GM04503 (cell line): ENCODE data around the gene CLIC1.

Experiments used
- DNase-seq: peaks from one replicate; pipeline ENCODE4 v3.0.0-alpha.2; 2012; ENCODE audit warnings: low read depth

The CLIC1 gene

DNA sequence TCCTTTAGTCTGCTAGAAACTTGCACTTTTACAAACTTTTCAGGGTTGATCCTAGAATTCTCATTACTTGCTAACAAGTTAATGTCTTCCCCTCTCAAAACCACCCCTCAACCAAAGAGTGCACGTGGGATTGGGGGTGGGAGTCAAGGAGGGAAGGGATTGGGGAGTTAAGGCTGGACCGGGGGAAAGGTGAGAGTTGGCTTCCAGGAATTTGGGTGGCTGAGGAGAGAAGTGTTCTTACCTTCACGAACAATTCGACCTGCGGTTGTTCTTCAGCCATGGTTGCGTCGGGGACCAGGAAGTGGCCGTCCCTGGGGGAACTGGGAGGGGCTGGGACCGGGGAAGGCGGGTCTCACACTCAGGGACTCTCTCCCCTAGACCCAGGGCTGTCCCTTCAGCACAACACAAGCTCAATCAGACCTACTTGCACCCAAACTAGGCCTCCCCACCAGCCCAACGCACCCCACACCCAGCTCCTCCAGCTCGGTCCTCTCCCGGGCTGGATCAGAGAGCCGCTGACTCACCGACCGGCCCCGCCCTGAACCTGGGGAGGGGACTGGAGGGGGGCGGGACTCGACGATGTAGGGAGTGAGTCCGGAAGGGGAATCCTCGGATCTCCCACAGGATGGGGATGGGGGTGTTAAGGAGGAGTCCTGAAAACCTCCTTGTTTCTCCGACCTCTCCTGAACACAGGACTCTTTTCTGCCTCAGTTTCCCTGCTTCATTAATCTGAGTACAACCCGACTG, at the start of gene CLIC1:
TSS of gene CLIC1 (minus strand) at position 510 of the 747 bp plus-strand sequence. CDS start at position 280, 230 bp downstream.
- no peak for DNase-seq

DNA sequence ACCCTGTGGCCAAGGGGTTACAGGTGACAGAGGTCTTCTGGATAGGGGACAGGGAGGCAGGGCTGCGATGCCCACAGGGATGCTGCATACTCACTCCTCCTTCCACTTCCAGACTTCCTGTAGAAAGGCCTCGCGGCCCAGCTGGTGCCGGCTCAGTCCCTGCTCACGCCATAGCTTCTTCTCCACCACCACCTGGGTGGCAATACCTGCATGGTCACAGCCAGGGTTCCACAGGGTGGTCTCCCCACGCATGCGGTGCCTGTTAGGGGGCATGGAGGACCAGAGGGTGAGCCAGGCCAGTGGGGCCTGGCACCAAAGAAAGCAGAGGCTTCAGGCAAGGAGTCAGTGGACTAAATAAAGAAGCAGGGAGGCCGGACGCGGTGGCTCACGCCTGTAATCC, 49.1 kb upstream of the CLIC1 start:
- DNase-seq, result no peak

DNA sequence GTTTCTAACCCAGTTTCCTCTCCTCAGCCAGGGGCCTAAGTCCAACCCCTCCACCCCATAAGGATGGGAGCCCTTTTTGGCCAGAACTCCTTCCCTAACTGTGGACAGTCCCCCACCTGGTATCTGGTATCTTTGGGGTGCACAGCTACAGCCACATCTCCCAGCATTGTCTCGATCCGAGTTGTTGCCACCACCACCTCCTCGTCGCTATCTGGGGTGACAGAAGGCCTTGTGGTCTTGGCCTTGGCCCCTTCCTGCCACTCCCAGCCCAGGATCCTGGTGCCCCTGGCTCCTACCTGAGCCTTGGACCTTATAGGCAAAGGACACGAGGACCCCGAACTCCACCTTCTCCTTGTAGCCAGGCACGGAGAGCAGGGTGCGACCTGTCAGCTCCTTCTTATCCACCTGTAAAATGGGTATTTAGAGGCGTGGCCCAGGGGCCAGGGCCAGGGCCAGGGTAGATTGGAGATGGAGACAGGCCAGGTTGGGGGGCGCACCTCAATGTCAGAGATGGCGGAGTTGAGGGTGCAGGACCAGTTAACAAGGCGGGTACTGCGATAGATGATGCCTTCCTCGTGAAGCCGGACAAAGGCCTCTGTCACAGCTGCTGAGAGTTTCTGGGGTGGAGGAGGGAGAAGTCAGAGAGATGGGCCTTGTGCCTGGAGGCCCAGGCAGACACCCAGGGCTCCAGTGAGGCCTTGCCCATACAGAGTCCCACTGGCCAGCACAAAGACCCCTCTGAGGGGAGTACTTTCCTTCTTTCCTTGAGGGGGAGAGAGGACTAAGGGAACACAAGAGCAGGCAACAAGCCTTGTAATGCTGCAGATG, 48.0 kb upstream of the CLIC1 start:
- no peak for DNase-seq

DNA sequence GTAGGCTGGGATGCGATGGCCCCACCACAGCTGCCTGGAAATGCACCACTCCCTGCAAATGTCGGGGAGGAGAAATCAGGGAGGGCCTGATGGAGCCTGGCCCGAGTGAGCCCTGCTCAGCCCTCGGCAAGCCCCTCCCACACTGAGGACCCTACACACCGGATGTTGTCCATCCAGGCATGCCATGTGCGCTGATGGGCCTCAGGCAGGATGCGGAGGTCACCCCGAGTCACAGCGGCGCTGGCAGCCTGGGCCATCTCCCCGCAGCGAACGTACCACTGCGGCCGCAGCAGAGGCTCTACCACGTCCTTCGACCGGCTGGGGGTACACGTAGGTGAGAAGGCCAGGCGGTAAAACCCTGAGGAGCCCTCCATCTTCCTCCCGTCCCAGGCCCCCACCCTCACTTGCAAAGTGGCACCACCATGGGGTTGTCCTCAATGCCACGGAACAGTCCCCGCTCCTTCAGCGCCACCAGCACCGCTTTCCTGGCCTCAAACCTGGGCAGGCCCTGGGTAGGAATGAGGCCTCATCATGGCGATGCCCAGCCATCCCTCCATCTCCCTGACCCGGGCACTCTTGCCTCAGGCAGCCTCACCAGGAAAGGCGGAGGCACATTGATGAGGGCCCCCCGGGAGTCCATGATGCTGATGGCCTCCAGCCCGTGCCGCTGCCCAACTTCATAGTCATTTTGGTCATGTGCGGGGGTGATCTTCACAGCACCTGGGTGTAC, 46.0 kb upstream of the CLIC1 start:
- DNase-seq, result no peak

DNA sequence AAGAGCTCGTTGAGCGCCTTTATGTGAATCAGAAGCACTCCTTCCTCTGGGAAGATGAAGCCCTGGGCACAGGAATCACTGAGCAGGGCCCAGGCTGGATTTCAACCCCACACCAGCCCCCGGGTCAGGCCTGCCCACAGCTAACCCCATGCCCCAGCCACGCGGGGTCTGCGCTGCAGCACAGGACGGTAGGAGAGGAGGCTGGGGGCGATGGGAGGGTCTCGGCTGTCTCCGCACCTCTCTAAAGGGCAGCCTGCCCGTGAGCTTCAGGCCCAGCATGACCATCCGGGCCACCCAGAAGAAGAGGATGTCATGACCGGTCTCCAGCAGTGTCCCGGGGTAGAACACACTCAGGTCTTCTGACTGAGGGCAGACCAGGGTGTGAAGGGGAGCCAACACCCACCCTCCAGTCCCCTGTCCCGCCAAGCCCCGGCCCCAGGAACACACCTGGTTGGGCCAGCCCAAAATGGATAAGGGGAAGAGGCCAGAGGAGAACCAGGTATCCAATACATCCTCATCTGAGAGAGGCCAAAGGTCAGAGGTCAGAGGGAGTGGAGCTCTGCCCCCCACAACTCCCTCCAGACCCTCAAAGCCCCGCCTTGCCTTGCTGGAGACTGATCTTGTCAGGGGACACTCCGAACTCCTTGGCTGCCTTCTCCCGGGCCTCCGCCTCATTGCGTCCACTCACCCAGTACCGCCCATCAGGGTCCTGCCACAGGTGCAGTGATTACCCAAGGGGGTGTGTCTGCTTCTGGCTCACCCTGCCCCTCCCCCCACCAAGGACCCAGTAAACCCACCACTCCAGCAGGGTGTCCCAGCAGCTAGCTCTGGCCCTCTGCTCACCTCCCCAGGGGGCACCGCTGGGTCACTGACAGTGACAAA, 45.2 kb upstream of the CLIC1 start:
- no peak for DNase-seq

DNA sequence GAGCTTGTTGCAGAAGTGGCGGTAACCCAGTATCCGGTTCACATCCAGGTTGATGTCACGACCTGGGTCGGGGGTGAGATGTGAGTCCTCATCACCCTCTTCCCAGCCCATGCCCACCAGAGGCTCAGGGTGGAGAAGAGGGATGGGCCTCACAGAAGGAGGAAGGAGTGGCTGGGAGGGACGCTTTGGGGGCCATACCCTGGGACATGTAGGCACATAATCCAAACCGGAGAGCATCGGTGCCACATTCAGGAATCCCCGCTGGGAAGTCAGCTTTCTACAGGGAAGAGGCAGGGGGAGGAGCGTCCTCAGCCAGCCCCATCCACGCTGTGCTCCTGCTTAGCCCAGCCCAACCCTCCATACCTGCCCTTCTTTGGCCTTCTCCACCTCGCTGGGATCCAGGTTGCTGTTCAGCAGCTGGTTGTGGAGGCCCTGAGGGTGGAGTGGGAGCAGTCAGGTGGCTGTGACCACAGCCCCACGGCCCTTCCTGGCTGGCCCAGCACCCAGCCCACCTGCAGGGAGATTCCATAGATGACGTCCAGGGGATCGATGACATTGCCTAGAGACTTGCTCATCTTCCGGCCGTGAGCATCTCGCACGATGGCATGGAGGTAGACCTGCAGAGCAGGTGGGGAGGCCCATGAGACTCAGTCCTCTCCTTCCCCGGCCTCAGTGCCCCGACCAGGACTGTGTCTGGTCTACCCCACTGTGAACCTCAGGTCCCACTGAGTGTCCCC, 44.3 kb upstream of the CLIC1 start:
- DNase-seq, result no peak

DNA sequence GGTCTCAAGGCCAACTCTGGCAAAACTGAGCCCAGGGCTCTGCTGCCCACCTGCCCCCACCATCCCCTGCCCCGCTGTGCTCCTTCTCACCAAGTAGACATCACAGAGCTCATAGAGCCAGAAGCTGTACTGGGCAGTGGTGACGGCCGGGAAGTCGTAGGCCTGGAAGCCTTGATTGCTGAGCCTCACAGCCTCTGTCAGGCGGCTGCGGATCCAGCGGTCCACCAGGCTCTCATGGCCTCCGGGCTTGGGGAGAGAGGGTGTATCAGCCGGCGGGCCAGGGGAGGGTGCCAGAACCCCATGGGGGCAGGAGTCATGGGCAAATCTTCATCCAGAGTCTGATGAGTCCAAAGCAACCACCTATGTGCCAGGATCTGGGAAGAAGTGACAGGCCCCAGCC, 43.6 kb upstream of the CLIC1 start:
- DNase-seq, result no peak

DNA sequence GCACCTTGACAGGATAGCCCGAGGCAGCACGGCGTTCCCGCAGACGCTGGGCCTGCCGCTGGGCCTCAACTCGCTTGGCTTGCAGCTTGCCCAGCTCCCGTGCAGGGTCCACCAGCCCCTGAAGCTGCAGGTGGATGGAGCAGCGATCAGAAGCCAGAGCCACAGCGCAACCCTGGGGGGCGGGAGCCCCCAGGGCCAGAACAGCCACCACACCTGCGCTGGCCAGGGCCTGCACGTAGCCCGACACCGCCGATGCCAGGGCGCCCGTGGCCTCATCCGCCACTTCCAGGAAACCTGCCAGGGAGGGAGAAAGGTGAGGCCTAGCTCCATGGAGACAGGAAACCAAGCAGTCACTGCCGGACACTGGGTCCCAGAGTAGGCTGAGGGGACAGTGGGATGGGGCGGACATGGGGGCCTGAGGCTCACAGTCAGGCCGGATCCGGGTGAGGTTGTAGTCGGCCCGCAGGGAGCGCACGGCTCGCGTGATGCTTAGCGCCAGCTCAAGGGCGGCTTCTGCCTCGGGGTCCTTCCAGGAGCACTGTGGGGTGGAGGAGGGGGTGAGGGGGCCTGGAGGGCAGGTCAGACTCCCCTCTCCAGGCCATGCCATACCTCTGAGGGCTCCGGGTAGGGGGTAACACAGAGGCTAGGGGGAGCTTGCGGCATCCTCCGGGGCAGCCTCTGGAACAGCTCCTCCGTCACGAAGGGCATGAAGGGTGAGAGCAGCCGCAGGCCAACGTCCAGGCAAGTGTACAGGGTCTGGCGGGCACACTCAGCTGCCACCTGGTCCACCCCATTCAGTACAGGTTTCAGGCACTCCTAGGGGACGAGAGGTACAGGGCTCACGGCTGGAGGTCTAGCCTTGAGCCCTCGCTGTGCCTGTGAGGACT, 42.9 kb upstream of the CLIC1 start:
- no peak for DNase-seq

DNA sequence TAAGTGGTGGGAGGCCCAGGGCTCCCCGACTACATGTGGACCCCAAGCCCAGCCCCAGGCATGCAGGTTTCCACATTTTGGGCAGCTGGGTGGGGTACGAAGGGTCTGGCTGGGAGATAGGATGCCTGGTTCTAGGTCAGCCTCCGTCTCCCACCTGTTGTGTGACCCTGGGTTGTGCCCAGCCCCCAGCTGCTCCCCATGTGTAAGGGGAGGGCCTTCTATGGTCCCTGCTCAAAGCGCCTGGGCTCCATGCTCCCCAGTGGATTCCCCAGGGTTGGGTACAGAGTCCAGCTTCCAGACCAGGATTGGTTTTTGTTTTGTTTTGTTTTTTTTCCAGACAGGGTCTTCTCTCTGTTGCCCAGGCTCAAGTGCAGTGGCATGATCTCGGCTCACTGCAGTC, 41.9 kb upstream of the CLIC1 start:
- DNase-seq, result no peak

DNA sequence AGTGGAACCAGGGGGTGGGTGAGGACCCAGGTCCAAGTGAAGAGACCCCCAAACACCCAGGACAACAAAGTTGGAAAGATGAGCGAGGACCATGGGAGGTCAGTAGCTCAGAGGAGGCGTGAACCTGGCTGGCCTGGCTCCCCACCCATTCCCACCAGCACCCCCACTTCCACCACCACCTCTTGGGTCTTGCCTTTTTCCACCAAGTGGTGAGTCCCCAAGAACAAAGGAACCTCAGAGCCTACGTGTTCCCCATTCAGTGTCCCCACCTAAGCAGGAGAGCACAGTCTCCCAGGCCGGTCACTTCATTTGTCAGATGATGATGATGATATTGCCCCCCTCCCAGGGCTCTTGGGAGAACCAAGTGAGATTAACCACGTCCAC, 41.3 kb upstream of the CLIC1 start:
- DNase-seq, result no peak

DNA sequence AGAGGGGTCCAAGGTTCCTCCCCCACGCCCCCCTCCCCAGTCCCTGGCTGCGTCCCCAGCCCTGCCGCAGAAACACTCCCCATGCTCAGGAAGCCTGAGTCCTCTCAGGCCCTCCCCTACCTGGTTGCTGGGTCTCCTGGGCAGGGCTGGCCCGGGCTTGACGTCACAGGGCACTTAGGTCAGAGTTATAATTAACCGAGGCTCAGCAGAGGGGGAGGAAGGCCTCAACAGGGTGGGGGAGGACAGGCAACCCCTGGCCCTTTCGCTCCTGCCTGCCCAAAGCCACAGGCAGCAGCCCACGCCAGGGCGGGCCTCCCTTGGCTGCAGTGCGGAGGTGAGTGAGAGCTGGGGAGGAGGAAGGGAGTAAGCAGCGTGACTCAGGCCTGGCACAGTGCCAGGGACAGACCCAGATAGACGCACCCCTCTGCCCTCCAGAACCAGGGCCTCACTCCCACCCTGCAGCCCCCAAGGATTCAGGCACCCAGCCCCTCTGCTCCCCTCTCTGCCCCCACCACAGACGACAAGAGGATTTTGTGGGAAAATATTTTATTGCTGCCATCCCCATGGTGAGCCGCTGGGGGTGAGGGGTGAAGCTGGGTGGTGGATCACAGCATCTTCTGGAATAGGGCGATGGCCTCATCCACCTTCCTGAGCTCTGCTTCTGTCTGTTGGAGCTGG, 40.8 kb upstream of the CLIC1 start, which contains the start of gene VWA7:
TSS of gene VWA7 (minus strand) at position 340 of the 678 bp plus-strand sequence. CDS start 549 bp downstream, outside the sequence.
- no peak for DNase-seq

DNA sequence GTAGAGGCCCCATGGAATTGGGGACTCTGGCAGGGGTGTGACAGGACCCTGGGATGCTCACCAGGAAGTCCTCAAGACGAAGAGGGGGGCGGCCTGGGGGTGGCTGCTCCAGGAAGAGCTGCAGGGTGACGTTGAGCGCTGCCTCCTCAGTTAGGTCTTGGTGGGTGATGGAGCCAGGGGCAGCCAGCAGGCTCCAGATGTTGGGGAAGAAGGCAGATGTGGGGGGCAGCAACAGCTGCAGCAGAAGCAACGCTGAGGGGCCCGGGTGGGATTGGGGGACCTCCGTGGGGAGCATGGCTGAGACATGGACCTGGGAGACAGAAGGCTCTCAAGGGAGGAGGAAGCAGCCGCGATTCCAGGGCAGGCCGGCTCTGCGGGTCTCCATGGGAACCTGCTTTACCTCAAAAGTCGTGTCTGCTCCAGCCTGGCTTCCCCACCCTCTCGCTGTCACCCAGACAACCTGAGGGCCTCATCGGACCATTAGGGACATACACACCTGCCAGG, 40.2 kb upstream of the CLIC1 start:
- no peak for DNase-seq

DNA sequence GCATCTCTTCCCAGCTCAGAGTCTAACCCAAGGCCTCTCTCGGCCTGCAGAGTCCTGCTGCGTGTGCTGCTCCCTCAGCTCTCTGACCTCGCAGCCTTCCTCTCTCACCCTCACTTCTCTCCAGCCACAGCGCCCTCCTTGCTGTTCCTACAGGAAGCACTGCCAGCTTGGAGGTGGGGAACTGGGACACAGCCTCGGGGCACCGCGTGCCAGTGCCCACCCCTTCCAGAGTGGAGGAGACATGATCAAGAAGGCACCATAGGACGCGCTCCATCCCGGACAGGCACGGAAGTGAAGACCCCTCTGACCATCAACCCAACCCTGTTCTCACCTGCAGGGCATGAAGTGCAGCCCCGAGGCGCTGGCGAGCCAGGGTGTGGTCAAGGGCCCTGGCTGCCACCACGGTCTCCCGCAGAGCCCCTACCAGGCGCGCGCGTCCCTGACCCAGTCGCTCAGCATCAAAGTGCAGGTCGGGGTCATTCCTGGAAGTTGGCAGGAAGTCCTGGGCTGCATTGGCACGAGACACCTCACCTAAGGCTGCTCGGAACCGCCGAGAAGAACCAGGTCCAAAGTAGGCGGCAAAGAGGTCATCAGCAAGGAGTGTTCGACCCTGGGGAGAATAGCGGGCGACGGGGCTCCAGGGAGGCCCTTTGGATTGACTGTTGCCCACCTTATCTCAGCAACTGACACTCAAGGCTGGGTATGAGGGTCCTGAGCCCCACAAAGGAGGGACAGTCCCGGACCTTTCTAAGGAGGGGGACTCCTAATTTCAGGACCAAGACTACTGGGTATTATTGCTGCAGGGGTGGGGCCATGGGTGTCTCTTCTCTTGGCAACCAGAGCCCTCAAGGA, 39.5 kb upstream of the CLIC1 start:
- no peak for DNase-seq

DNA sequence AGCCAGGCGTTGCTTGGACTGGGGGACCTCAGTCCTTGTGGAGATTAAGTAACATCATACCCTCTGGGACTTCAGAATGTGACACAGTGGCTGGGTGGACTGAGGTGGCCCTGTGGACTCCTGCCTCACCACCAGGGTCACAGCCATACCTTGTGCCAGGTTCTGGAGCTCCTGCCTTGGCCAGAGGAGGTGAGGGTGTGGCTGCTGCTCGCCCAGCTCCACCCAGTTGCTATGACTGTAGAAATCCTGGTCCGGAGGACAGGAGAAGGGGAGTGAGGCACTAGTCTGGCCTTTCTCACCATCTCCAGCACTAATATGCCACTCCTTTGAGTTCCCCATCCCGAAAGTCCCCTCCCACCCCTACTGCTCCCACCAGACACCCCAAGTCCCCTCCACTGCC, 38.9 kb upstream of the CLIC1 start:
- no peak for DNase-seq

DNA sequence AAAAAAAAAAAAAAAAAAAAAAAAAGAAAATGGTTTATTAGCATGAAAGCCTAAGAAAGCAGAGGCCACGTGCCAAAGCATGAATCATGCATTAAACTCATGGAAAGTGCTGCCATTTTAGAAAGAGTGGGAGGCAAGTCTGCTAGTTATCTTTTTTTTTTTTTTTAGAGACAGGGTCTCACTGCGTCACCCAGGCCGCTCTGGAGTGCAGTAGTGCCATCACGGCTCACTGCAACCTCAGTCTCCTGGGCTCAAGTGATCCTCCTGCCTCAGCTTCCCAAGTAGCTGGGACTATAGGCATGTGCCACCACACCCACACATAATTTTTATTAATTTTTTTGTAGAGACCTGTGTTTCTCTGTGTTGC, 35.6 kb upstream of the CLIC1 start:
- no peak for DNase-seq

DNA sequence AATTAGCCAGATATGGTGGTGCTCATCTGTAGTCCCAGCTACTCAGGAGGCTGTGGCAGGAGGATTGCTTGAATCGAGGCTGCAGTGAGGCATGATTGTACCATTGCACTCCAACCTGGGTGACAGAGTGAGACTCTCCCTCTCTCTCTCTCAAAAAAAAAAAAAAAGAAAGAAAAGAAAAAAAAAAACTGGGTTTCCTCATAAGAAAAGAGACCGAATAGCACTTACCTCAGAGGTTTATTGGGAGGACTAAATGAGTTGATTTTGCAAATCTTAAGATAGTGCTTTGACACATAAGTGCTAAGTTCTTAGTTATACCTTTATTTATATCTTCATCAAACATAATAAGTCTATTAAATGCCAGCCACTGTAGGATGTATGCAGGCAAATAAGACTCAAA, 34.5 kb upstream of the CLIC1 start:
- no peak for DNase-seq

DNA sequence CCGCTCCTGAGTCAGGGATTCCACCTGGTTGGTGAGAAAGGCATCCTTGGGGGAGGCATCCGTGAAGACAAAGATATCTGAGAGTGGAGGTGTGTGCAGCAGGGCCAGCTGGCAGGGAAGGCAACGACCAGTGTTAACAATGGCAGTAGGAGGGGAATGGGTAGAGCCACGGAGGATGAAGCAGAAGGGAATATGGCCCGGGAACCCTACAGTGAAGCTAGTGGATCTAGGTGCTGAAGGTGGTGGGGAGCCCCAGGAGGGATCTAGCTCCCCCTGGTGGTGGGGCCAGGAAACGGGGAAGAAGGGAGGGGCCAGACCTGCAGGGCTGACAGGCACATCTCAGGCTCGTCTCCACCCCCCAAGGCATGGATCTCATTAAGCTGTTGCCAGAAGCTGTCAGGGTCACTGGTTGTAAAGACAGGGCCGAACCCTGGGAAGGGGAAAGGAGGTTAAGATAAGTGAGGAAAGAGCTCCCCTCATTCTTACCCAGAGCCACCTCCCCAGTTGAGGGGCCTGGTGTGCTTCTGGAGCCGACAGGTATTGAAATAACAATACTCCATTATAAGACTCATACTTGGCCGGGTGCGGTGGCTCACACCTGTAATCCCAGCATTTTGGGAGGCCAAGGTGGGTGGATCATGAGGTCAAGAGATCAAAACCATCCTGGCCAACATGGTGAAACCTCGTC, 33.5 kb upstream of the CLIC1 start:
- no peak for DNase-seq
